GM19372 (cell line): ENCODE results near the gene RFNG.

Experiments used
- ATAC-seq: cut with Tn5 transposase; IDR thresholded peaks from one replicate; pipeline ENCODE4 v1.9.1; 2021; ENCODE audit warnings: mild to moderate bottlenecking, low read depth, moderate library complexity; ENCODE audit not compliant: unreplicated experiment

Gene RFNG

GRCh38 chr17:82017612-82018151 lies 33.9 kb downstream of the RFNG start:
- ATAC-seq = no peak

GRCh38 chr17:82016875-82017459 lies 34.6 kb downstream of the RFNG start:
- ATAC-seq = no peak

- no peak for ATAC-seq
Observed at GRCh38 chr17:82016061-82016874, 35.3 kb downstream of the RFNG start.

DNA sequence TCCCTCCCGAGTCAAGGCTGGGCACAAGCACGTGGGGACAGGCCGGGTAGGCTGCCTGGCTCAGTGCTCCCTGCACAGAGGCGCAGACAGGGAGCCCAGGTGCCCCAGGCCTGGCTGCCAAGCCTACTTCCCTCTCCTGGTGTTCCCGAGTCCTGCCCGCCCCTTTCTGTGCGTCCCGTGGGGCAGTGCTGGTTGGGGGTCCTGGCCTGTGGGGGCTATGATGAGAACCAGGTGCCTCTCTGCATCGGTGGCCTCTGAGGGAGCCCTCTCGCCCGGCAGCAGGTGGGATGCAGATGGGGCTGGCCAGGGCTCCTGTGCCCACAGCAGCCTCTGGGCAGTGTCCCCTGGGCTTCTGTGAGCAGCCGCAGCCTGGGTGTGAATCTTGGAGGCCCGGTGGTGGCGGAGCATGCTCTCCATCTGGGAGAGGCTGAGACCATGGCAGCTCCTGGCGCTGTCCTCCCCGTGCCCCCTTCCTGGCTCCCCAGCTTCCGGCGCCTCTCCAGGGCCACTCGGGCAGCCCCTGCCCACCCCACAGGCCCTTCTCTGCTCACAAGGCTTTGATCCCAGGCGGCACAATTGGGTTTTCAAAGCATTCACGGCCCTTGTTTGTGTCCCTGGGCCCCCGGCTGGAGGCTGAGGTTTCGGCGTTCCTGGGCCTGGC lies 36.2 kb downstream of the RFNG start:
- no peak for ATAC-seq

GRCh38 chr17:82014971-82015310 lies 36.7 kb downstream of the RFNG start:
- ATAC-seq = no peak

DNA sequence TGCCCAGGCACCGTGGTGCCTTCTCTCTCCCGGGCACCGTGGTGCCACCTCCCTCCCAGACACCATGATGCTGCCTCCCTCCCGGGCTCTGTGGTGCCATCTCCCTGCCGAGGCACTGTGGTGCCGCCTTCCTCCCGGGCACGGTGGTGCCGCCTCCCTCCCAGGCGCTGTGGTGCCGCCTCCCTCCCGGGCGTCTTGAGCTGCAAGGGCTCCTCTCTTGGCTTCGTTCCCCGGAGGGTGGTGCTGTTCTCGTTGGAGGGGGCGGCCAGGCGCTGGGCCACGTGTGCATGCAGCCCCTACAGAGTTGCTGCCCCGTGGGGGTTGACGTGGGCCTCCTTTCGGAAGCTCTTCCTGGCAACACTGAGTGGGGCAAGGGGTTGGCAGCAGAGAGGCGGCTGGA lies 37.2 kb downstream of the RFNG start:
- ATAC-seq = no peak

GRCh38 chr17:82013772-82014321 lies 37.8 kb downstream of the RFNG start:
- ATAC-seq = no peak

DNA sequence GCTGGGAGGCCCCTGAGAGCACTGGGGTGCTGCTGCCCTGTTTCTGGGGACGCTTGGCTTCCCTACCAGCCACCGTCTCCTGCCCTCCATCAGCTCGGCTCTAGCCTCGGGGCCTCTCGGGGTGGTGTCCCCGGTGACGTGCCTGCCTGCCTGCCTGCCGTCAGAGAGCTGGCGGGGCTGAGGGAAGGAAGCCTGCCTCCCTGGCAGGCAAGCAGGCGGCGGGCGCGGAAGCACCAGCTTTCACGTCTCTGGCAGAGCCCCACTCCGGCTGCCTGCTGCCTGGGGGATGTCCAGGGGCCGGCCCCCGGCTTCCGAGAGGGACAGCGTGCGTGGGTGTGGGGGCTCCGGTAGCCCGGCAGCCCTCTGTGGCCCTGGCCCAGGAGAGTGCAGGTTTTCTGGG lies 38.3 kb downstream of the RFNG start:
- ATAC-seq = no peak

DNA sequence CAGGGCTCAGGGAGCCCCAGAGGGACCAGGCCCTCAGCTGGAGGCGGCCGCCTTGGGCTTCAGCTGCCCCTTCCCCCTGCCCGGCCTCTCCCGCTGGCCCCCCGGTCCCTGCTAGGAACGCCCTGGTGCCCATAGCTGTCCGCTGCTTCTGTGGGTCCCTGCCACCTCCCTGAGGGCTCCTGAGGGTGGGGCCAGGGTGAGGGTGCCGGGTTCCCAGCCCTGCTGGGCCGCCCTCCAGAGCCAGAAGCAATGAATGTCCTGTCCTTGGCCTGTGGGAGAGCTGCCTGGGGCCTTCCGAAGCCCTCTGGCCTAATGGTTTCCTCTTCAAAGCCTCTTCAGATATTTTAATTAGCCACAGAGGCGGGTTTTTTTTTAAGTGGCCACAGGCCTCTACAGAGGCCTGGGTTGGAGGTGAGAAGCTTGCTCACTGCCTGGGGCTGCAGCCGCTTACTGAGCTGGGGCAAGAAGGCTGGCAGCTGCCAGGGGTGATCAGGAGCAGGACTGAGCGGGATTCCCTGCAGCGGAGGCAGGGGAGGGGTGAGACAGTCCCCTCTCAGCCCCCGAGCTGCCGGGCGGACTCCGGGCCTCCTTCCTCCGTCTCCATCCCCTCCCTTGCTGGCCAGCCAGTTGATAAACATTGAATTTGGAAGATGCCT lies 38.8 kb downstream of the RFNG start:
- ATAC-seq = no peak

DNA sequence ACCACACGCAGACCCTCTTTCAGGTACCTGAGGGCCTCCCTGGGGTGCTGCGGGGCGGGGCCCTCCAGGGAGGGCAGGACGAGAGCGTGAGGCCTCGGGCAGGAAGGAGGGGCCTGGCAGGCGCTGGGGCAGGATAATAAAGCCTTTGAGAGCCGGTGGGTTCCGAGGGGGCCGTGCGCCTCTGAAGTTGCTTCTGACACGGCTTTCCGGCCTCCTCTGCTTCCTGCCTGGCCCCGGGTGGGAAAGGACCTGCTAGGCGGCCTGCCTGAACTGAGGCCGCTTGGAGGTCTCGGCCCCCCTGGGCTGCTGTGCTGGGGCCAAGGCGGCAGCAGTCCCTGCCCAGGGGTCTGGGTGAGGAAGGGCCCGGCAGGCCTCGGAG lies 39.4 kb downstream of the RFNG start:
- no peak for ATAC-seq

- no peak for ATAC-seq
Observed at GRCh38 chr17:82011617-82012187, 39.9 kb downstream of the RFNG start.

GRCh38 chr17:82010575-82011525 lies 40.8 kb downstream of the RFNG start:
- ATAC-seq = no peak

- ATAC-seq = no peak
Observed at GRCh38 chr17:82009413-82009812, 42.2 kb downstream of the RFNG start.

DNA sequence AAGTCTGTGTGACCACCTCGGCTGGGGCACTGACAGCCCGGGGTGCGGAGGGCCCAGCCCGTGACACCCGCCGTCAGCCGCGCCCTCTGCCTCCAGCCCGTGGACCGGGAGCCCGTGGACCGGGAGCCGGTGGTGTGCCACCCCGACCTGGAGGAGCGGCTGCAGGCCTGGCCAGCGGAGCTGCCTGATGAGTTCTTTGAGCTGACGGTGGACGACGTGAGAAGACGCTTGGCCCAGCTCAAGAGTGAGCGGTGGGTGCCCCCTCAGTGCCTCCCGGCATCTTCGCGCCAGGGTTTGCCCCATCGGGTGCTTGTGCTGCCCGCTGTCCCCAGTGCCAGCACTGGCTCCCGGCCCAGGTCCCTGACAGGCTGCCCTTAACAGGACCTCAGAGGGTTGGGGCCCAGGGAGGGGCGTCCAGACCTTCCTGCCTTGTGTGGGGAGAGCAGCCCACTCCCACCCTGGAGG lies 42.6 kb downstream of the RFNG start:
- no peak for ATAC-seq

- no peak for ATAC-seq
Observed at GRCh38 chr17:82008258-82008940, 43.2 kb downstream of the RFNG start.

GRCh38 chr17:82007495-82008257 lies 43.9 kb downstream of the RFNG start:
- ATAC-seq = no peak

- no peak for ATAC-seq
Observed at GRCh38 chr17:82007228-82007494, 44.5 kb downstream of the RFNG start.
